BE2C (cell line): ENCODE data around the gene USP24.

Source experiments
- DNase-seq: peaks from one replicate; pipeline ENCODE4 v3.0.0-alpha.2; 2020
- H3K27me3 ChIP-seq: fragments of 250-450 bp; sonication (Bioruptor Pico); 2 replicates; pipeline ENCODE4 v1.5.1; 2020; ENCODE audit warnings: mild to moderate bottlenecking
- H3K36me3 ChIP-seq: fragments of 250-450 bp; sonication (Bioruptor Pico); 2 replicates; pipeline ENCODE4 v1.5.1; 2020; ENCODE audit warnings: mild to moderate bottlenecking
- H3K4me1 ChIP-seq: fragments of 250-450 bp; sonication (Bioruptor Pico); 2 replicates; pipeline ENCODE4 v1.5.1; 2020
- H3K4me3 ChIP-seq: 2 replicates; pipeline ENCODE4 v1.5.1; 2011; ENCODE audit warnings: low read depth, low read length
- H3K9me3 ChIP-seq: fragments of 250-450 bp; sonication (Bioruptor Pico); 2 replicates; pipeline ENCODE4 v1.5.1; 2020
- TF ChIP-seq, protein P1 (sequence below): IDR thresholded peaks from 2 replicates; pipeline ENCODE4 v1.5.1; 2012; ENCODE audit warnings: mild to moderate bottlenecking, low read depth, low read length

USP24 gene

DNA sequence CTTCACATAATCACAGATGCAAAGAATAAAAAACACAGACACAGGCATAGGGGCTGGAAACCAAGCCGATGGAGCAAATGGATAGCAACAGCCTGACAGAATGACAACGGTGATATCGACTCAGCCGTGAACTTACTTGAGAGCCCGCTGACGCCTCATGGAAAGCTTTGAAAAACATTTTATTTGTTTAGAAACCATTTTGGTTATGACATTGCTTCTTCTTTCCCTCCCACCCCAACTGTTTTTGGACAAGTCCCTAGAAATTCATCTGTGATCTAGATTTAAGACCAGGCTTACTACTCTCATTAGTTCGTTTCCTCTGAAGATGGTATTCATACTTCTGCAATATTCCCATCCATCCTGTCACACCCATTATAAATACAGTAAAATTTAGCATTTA, 130.9 kb downstream of the USP24 start:
- Histone ChIP-seq H3K4me3 (no peak overlapping the region), H3K27me3 (no peaks in the 10 kb centered on the region), H3K36me3 (no peaks in the 10 kb centered on the region; the same call in none of the 2 replicates), H3K4me1 (no peaks in the 10 kb centered on the region), H3K9me3 (no peaks in the 10 kb centered on the region)
- DNase-seq, result no peak
- TF ChIP-seq, protein P1, sequence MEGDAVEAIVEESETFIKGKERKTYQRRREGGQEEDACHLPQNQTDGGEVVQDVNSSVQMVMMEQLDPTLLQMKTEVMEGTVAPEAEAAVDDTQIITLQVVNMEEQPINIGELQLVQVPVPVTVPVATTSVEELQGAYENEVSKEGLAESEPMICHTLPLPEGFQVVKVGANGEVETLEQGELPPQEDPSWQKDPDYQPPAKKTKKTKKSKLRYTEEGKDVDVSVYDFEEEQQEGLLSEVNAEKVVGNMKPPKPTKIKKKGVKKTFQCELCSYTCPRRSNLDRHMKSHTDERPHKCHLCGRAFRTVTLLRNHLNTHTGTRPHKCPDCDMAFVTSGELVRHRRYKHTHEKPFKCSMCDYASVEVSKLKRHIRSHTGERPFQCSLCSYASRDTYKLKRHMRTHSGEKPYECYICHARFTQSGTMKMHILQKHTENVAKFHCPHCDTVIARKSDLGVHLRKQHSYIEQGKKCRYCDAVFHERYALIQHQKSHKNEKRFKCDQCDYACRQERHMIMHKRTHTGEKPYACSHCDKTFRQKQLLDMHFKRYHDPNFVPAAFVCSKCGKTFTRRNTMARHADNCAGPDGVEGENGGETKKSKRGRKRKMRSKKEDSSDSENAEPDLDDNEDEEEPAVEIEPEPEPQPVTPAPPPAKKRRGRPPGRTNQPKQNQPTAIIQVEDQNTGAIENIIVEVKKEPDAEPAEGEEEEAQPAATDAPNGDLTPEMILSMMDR, result no peak

DNA sequence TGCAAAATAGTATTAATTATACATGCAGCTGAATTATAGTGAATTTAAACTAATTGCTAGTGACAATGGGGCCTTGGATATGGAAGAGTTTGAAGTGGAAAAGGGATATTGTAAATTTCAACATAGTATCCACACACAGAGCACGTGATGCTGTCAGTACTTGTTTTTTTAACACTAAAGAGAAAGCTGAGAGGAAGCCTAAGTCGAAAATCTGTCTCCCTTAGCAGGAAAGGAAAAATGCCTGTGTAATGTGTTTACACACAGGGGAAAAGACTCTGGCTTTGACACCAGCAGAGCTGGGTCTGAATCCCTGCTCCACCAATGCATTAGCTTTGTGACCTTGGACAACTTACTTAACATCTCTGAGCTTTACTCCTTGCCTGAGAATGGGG, 133.3 kb downstream of the USP24 start:
- H3K4me3 ChIP-seq, result no peak overlapping the region

DNA sequence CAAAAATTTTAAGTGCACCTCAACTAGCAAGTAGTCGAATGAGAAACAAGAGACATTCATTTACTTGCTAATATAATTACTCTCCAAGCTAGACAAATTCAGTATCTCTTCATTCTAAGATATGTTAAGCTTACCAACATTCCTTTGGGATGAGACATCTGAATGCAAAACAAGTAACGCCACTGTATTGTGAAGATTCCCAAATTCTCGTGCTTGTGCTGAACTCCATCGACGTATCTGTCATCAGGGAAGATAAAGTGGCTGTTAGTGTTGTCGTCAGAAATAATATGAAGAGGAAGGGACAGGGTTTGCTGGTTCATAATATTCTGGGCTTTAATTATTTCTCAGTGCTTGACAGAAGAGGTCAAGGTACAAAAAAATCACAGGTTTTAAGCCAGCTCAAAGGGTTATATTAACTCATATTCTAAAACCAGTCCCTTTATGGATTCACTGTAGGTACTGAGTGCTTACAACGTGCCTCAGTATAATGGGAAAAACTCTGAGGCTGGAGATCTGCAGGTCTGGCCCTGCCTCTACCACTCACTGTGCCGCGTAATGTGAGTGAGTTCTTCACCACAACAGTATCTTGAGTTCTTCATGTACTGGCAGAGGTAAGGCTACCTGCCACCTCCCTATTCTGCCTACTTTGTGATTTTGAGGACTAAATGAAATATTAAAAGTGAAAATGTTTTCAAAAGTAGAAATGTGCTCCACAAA, 133.8 kb downstream of the USP24 start:
- no peak for DNase-seq
- no peaks in the 10 kb centered on the region; the same call in none of the 2 replicates for H3K36me3 ChIP-seq
- TF ChIP-seq, protein P1, result no peak
- no peaks in the 10 kb centered on the region for H3K4me1 ChIP-seq
- no peaks in the 10 kb centered on the region for H3K9me3 ChIP-seq
- H3K4me3 ChIP-seq, result no peak overlapping the region
- no peaks in the 10 kb centered on the region for H3K27me3 ChIP-seq

More for the DNA sequence above, 133.3 kb downstream of the USP24 start:
- H3K36me3 ChIP-seq, result no peaks in the 10 kb centered on the region; the same call in none of the 2 replicates
- no peak for DNase-seq
- H3K4me1 ChIP-seq, result no peaks in the 10 kb centered on the region
- no peaks in the 10 kb centered on the region for H3K27me3 ChIP-seq
- H3K9me3 ChIP-seq, result no peaks in the 10 kb centered on the region
- TF ChIP-seq, protein P1, result no peak

DNA sequence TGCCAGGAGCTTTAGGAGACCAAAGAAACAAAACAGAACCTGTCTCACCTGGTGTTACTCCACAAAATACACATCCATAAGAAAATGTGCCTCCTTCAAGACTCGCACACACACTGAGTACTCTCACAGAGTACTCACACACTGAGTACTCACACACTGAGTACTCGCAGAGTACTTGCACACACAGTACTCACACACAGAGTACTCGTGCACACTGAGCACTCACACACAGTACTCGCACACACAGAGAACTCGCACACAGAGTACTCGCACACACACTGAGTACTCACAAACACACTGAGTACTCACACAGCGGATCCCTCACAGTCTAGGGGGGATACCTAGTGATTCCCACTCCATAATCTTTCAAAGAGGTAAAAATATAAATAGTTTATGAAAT, 135.5 kb downstream of the USP24 start:
- Histone ChIP-seq H3K4me1 (no peaks in the 10 kb centered on the region), H3K27me3 (no peaks in the 10 kb centered on the region), H3K36me3 (no peaks in the 10 kb centered on the region; the same call in none of the 2 replicates), H3K9me3 (no peaks in the 10 kb centered on the region), H3K4me3 (no peak overlapping the region)
- no peak for DNase-seq
- TF ChIP-seq, protein P1, result no peak

DNA sequence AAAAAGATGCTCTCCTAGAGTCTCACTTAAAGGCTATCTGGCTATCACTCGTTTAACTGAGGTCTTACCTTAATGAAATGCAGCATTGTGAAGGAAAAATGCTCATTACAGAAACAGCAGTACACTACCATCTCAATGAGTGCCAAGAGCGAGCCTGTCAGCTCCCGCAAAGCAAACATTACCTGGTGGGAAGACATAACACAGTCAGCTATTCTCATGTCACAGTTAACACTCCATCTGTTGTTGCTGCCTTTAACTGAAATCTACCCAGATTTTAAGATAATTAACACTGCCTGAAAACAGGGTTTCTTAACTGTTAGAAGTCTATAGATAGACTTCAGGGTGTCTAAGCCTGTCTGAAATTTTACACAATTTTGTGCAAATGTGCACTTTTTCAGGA, 136.7 kb downstream of the USP24 start:
- DNase-seq, result no peak
- no peaks in the 10 kb centered on the region for H3K9me3 ChIP-seq

DNA sequence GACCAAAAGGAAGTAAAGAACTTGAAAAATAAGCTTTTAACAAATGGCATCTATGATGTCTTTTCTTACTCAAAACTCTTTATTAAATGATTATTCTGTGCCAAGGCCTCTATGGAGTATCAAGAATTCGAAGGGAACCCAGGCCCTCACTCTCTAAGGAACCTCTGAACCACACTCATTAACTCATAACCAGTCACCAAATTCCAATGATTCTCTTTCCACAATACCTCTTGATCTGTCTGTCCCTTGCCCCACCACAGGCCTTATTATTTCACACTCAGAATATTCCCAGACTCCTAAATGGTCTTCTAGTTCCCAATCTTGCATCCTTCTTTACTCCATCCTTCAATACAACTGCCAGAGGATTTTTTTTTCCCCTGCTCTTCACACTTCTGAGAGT, 138.8 kb downstream of the USP24 start:
- Histone ChIP-seq H3K4me1 (no peaks in the 10 kb centered on the region), H3K9me3 (no peaks in the 10 kb centered on the region), H3K4me3 (no peak overlapping the region), H3K27me3 (no peaks in the 10 kb centered on the region), H3K36me3 (peaks cover 6% of the 10 kb centered on the region)
- no peak for DNase-seq
- TF ChIP-seq, protein P1, result no peak

More for the DNA sequence above, 136.7 kb downstream of the USP24 start:
- H3K4me1 ChIP-seq, result no peaks in the 10 kb centered on the region
- TF ChIP-seq, protein P1, result no peak
- no peaks in the 10 kb centered on the region; the same call in none of the 2 replicates for H3K36me3 ChIP-seq
- H3K4me3 ChIP-seq, result no peak overlapping the region
- no peaks in the 10 kb centered on the region for H3K27me3 ChIP-seq
